ENCODE data around the gene CDCA8. TPM values are rescaled to one million over a fixed set of nuclear protein-coding genes. Genes with fewer than 3 reads are reported as not detected.

The CDCA8 gene
- total and polyA plus RNA-seq, 2 of the 13 experiments (the other 11 are each of a cell fraction or from before 2014, with no cell fraction given): 24.1 to 38.6 TPM

- TF ChIP-seq HMGXB3 (CRISPR knock-in tag; IDR thresholded peaks at IDR 0.05; ENCODE audit: borderline replicate concordance): 0 out of 2 replicates have a peak, but pooled peaks have one; percentile 42
- peak; percentile 20; the same call in 1 of the 2 replicates for TF ChIP-seq SALL1 (CRISPR knock-in tag; IDR thresholded peaks at IDR 0.05)
- TF ChIP-seq NFYB (CRISPR knock-in tag; IDR thresholded peaks at IDR 0.05): peak; percentile 65
- TF ChIP-seq KAT8 (CRISPR knock-in tag; IDR thresholded peaks at IDR 0.05): peak; percentile 34; the same call in 1 of the 2 replicates
- TF ChIP-seq HNF4G (IDR thresholded peaks at IDR 0.05; ENCODE audit: borderline replicate concordance, low read depth, low read length): peak; percentile 67
- 0 out of 2 replicates have a peak, but pooled peaks have one; percentile 49 for TF ChIP-seq HNF4G (CRISPR knock-in tag; IDR thresholded peaks at IDR 0.05; ENCODE audit: borderline replicate concordance, low read depth)
Observed at GRCh38 chr1:37732111-37732780, 39.9 kb downstream of the CDCA8 start (continued).

Measured in HepG2 (cell line).